Measurements from ENCODE around the gene DUOX2.

Gene DUOX2

DNA sequence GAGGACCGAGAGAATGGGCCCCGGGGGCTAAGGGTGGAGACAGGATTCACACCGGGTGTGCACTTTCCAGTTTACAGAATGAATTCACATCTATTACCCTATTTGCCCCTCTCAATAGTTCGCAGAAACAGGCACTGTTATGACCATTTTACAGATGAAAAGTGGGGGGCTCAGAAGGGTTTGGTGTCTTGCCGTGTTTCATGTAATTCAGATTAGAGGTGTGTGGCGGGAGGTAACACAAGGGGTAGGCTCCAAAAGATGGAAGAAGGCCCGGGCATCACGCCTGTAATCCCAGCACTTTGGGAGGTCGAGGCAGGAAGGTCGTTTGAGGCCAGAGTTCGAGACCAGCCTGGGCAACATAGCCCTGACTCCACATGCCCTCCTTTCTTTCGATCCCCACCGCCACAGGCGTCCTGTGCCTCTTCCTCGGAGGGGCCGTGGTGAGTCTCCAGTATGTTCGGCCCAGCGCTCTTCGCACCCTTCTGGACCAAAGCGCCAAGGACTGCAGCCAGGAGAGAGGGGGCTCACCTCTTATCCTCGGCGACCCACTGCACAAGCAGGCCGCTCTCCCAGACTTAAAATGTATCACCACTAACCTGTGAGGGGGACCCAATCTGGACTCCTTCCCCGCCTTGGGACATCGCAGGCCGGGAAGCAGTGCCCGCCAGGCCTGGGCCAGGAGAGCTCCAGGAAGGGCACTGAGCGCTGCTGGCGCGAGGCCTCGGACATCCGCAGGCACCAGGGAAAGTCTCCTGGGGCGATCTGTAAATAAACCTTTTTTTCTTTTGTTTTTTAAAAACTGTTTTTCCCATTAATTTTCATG is 3.5 kb upstream of the DUOX2 start:
- Histone ChIP-seq H3K27ac (ENCODE audit: low read depth, low read length, poor library complexity, severe bottlenecking) (no peak overlapping the region), H3K4me2 (ENCODE audit: low read length) (no peak overlapping the region), H3K4me1 (ENCODE audit: insufficient read depth, low read length, severe bottlenecking) (peaks cover 14% of the 10 kb centered on the region), H4K20me1 (ENCODE audit: insufficient read depth, low read length) (no peaks in the 10 kb centered on the region), H3K27me3 (ENCODE audit: insufficient read depth, low read length) (no peaks in the 10 kb centered on the region), H3K79me2 (ENCODE audit: insufficient read depth, low read length) (no peaks in the 10 kb centered on the region), H3F3A (ENCODE audit: insufficient read depth, low read length) (no peaks in the 10 kb centered on the region), H3K9me2 (ENCODE audit: low read depth, low read length) (no peaks in the 10 kb centered on the region), H3K36me3 (ENCODE audit: insufficient read depth, low read length) (no peaks in the 10 kb centered on the region), H2AFZ (ENCODE audit: low read length) (no peak overlapping the region), H3K4me3 (ENCODE audit: low read depth, low read length, poor library complexity, severe bottlenecking) (no peak overlapping the region), H3K9ac (ENCODE audit: low read length) (no peak overlapping the region), H3K9me3 (ENCODE audit: low read length) (no peaks in the 10 kb centered on the region)
- TF ChIP-seq EZH2 (IDR thresholded peaks at IDR 0.05; ENCODE audit: borderline replicate concordance, low read length), result no peak
- TF ChIP-seq, protein P1, sequence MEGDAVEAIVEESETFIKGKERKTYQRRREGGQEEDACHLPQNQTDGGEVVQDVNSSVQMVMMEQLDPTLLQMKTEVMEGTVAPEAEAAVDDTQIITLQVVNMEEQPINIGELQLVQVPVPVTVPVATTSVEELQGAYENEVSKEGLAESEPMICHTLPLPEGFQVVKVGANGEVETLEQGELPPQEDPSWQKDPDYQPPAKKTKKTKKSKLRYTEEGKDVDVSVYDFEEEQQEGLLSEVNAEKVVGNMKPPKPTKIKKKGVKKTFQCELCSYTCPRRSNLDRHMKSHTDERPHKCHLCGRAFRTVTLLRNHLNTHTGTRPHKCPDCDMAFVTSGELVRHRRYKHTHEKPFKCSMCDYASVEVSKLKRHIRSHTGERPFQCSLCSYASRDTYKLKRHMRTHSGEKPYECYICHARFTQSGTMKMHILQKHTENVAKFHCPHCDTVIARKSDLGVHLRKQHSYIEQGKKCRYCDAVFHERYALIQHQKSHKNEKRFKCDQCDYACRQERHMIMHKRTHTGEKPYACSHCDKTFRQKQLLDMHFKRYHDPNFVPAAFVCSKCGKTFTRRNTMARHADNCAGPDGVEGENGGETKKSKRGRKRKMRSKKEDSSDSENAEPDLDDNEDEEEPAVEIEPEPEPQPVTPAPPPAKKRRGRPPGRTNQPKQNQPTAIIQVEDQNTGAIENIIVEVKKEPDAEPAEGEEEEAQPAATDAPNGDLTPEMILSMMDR (IDR thresholded peaks at IDR 0.05; ENCODE audit: low read length), result no peak

DNA sequence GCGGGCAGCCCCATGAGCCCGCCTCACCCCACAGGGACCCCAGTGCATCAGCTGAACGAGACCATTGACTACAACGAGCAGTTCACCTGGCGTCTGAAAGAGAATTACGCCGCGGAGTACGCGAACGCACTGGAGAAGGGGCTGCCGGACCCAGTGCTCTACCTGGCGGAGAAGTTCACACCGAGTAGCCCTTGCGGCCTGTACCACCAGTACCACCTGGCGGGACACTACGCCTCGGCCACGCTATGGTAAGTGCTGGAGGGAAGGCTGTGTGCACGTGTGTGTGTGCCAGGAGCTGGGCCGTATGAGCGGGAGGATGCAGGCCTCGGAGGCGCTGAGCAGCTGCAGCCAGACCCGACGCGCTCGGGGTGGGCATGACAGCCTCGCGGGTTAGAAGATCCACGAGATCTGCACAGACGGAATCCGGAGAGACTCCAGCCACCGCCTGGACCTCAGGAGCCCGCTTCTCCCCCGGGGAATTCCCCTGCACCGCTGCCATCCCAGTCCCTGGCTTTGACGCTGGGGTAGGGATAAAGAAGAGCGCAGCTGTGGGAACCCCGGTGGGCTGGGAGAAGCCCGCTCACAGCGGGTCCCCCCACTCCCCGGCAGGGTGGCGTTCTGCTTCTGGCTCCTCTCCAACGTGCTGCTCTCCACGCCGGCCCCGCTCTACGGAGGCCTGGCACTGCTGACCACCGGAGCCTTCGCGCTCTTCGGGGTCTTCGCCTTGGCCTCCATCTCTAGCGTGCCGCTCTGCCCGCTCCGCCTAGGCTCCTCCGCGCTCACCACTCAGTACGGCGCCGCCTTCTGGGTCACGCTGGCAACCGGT is 2.7 kb upstream of the DUOX2 start:
- Histone ChIP-seq H3K9me2 (ENCODE audit: low read depth, low read length) (no peaks in the 10 kb centered on the region), H3K4me2 (ENCODE audit: low read length) (no peak overlapping the region), H3K36me3 (ENCODE audit: insufficient read depth, low read length) (no peaks in the 10 kb centered on the region), H3K79me2 (ENCODE audit: insufficient read depth, low read length) (no peaks in the 10 kb centered on the region), H3K9ac (ENCODE audit: low read length) (no peak overlapping the region), H3K4me1 (ENCODE audit: insufficient read depth, low read length, severe bottlenecking) (peaks cover 14% of the 10 kb centered on the region), H3K9me3 (ENCODE audit: low read length) (no peaks in the 10 kb centered on the region), H3K27me3 (ENCODE audit: insufficient read depth, low read length) (0 out of 2 replicates have a peak, but pooled peaks cover 3% of the 10 kb centered on the region), H4K20me1 (ENCODE audit: insufficient read depth, low read length) (no peaks in the 10 kb centered on the region), H3F3A (ENCODE audit: insufficient read depth, low read length) (no peaks in the 10 kb centered on the region), H2AFZ (ENCODE audit: low read length) (no peak overlapping the region), H3K4me3 (ENCODE audit: low read depth, low read length, poor library complexity, severe bottlenecking) (no peak overlapping the region), H3K27ac (ENCODE audit: low read depth, low read length, poor library complexity, severe bottlenecking) (no peak overlapping the region)
- TF ChIP-seq, protein P1 (IDR thresholded peaks at IDR 0.05; ENCODE audit: low read length), result no peak
- TF ChIP-seq EZH2 (IDR thresholded peaks at IDR 0.05; ENCODE audit: borderline replicate concordance, low read length), result no peak

DNA sequence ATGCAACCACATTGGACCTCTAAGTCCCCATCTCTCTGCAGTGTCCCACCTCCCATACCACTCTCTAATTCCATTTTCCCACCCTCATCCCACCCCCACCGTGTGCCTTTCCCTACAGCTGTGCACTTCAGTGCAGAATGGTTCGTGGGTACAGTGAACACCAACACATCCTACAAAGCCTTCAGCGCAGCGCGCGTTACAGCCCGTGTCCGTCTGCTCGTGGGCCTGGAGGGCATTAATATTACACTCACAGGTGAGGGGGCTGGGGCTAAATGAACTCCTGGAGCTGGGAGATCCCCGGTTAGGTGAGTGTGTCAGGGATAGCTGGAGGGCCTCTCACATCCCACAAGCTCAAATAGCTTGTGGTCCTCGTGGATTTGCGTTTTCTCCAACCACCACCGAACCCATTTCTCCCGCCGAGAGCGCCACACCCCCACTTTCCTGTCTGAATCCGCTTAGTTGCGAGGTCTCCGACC is 2.1 kb upstream of the DUOX2 start:
- H3K9ac ChIP-seq (ENCODE audit: low read length), result no peak overlapping the region
- no peak overlapping the region for H3K4me2 ChIP-seq (ENCODE audit: low read length)
- no peaks in the 10 kb centered on the region for H3K36me3 ChIP-seq (ENCODE audit: insufficient read depth, low read length)
- H3K9me2 ChIP-seq (ENCODE audit: low read depth, low read length), result no peaks in the 10 kb centered on the region
- H2AFZ ChIP-seq (ENCODE audit: low read length), result no peak overlapping the region
- no peak overlapping the region for H3K27ac ChIP-seq (ENCODE audit: low read depth, low read length, poor library complexity, severe bottlenecking)
- H3K27me3 ChIP-seq (ENCODE audit: insufficient read depth, low read length), result 0 out of 2 replicates have a peak, but pooled peaks cover 3% of the 10 kb centered on the region
- H3K9me3 ChIP-seq (ENCODE audit: low read length), result no peaks in the 10 kb centered on the region
- TF ChIP-seq EZH2 (IDR thresholded peaks at IDR 0.05; ENCODE audit: borderline replicate concordance, low read length), result no peak
- TF ChIP-seq, protein P1 (IDR thresholded peaks at IDR 0.05; ENCODE audit: low read length), result no peak
- no peaks in the 10 kb centered on the region for H3K79me2 ChIP-seq (ENCODE audit: insufficient read depth, low read length)
- H4K20me1 ChIP-seq (ENCODE audit: insufficient read depth, low read length), result no peaks in the 10 kb centered on the region
- H3F3A ChIP-seq (ENCODE audit: insufficient read depth, low read length), result no peaks in the 10 kb centered on the region
- no peak overlapping the region for H3K4me3 ChIP-seq (ENCODE audit: low read depth, low read length, poor library complexity, severe bottlenecking)
- peaks cover 14% of the 10 kb centered on the region for H3K4me1 ChIP-seq (ENCODE audit: insufficient read depth, low read length, severe bottlenecking)

Data from OCI-LY1 (cell line).